ENCODE data around the gene TRIM46. TPM values are rescaled to one million over a fixed set of nuclear protein-coding genes. Genes with fewer than 3 reads are reported as not detected.

Gene TRIM46
- total and polyA plus RNA-seq, 9 of the 15 experiments (the other 6 are each of a cell fraction or from before 2014, with no cell fraction given) = 0.05 to 0.60 (median 0.16) TPM; not detected in 3

DNA sequence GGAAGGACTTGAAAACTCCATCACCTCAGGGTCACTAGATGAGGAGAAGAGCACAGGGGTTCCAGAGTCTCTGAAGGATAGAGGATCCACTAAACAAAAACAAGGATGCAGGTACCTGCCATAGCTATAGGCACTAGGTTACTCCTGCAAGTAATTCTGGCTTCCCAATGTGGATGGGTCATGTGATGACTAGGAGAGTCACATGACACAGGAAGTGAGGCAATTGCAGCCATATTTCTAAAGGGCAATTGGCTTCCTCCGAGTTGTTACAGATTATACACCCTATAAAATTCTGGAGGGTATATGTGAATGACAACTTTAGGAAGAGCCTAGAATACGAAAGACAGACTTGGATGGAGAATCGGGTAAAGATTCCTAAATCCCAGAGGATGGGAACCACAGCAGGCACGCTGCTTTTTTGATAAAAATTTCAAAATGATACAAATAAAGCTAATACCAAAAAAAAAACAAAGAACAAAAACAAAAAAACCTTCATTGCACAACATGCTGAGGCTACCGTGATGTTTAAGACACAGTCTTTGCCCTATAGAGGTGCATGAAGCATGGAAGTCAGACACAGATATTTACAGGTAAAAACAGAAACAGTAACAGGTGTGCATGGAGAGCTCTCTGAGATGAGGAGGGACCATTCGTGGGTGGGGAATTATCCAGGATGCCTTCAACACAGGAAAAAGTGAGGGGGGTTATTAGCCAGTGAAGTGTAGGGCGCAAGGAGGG, 45.4 kb downstream of the TRIM46 start (continued):
- no peak for TF ChIP-seq THAP12 (CRISPR knock-in tag; IDR thresholded peaks at IDR 0.05)
- TF ChIP-seq ZEB2 (IDR thresholded peaks at IDR 0.05) = no peak
- TF ChIP-seq, protein P1, sequence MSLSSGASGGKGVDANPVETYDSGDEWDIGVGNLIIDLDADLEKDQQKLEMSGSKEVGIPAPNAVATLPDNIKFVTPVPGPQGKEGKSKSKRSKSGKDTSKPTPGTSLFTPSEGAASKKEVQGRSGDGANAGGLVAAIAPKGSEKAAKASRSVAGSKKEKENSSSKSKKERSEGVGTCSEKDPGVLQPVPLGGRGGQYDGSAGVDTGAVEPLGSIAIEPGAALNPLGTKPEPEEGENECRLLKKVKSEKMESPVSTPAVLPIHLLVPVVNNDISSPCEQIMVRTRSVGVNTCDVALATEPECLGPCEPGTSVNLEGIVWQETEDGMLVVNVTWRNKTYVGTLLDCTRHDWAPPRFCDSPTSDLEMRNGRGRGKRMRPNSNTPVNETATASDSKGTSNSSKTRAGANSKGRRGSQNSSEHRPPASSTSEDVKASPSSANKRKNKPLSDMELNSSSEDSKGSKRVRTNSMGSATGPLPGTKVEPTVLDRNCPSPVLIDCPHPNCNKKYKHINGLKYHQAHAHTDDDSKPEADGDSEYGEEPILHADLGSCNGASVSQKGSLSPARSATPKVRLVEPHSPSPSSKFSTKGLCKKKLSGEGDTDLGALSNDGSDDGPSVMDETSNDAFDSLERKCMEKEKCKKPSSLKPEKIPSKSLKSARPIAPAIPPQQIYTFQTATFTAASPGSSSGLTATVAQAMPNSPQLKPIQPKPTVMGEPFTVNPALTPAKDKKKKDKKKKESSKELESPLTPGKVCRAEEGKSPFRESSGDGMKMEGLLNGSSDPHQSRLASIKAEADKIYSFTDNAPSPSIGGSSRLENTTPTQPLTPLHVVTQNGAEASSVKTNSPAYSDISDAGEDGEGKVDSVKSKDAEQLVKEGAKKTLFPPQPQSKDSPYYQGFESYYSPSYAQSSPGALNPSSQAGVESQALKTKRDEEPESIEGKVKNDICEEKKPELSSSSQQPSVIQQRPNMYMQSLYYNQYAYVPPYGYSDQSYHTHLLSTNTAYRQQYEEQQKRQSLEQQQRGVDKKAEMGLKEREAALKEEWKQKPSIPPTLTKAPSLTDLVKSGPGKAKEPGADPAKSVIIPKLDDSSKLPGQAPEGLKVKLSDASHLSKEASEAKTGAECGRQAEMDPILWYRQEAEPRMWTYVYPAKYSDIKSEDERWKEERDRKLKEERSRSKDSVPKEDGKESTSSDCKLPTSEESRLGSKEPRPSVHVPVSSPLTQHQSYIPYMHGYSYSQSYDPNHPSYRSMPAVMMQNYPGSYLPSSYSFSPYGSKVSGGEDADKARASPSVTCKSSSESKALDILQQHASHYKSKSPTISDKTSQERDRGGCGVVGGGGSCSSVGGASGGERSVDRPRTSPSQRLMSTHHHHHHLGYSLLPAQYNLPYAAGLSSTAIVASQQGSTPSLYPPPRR (CRISPR knock-in tag; IDR thresholded peaks at IDR 0.05; ENCODE audit: borderline replicate concordance) = no peak
- TF ChIP-seq, protein P2, sequence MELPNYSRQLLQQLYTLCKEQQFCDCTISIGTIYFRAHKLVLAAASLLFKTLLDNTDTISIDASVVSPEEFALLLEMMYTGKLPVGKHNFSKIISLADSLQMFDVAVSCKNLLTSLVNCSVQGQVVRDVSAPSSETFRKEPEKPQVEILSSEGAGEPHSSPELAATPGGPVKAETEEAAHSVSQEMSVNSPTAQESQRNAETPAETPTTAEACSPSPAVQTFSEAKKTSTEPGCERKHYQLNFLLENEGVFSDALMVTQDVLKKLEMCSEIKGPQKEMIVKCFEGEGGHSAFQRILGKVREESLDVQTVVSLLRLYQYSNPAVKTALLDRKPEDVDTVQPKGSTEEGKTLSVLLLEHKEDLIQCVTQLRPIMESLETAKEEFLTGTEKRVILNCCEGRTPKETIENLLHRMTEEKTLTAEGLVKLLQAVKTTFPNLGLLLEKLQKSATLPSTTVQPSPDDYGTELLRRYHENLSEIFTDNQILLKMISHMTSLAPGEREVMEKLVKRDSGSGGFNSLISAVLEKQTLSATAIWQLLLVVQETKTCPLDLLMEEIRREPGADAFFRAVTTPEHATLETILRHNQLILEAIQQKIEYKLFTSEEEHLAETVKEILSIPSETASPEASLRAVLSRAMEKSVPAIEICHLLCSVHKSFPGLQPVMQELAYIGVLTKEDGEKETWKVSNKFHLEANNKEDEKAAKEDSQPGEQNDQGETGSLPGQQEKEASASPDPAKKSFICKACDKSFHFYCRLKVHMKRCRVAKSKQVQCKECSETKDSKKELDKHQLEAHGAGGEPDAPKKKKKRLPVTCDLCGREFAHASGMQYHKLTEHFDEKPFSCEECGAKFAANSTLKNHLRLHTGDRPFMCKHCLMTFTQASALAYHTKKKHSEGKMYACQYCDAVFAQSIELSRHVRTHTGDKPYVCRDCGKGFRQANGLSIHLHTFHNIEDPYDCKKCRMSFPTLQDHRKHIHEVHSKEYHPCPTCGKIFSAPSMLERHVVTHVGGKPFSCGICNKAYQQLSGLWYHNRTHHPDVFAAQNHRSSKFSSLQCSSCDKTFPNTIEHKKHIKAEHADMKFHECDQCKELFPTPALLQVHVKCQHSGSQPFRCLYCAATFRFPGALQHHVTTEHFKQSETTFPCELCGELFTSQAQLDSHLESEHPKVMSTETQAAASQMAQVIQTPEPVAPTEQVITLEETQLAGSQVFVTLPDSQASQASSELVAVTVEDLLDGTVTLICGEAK (IDR thresholded peaks at IDR 0.05) = peak; percentile 78
- TF ChIP-seq, protein P2 (CRISPR knock-in tag; IDR thresholded peaks at IDR 0.05) = no peak
- TF ChIP-seq ZZZ3 (IDR thresholded peaks at IDR 0.05) = no peak
- TF ChIP-seq ZBTB8A (IDR thresholded peaks at IDR 0.05; ENCODE audit: partially characterized antibody) = no peak
- no peak for TF ChIP-seq LARP7 (IDR thresholded peaks at IDR 0.05)
- no peak for TF ChIP-seq ZNF583 (CRISPR knock-in tag; IDR thresholded peaks at IDR 0.05)
- no peak for TF ChIP-seq ZFP30 (CRISPR knock-in tag; IDR thresholded peaks at IDR 0.05; ENCODE audit: borderline replicate concordance)
- TF ChIP-seq FOS (IDR thresholded peaks at IDR 0.05; ENCODE audit: extremely low read depth, insufficient read length) = peak; percentile 91
- no peak for TF ChIP-seq RB1 (IDR thresholded peaks at IDR 0.05; ENCODE audit: low read depth)
